Measurements from ENCODE around the gene MEIOSIN. TPM values are rescaled to one million over a fixed set of nuclear protein-coding genes. Genes with fewer than 3 reads are reported as not detected.
"Not testable (repeated sequence)": the region's sequence is repeated elsewhere in the genome, so short reads cannot be mapped to it uniquely, and the experiment has no call there.

Gene MEIOSIN
- total RNA-seq, 2 experiments from 2014 or later: not detected

DNA sequence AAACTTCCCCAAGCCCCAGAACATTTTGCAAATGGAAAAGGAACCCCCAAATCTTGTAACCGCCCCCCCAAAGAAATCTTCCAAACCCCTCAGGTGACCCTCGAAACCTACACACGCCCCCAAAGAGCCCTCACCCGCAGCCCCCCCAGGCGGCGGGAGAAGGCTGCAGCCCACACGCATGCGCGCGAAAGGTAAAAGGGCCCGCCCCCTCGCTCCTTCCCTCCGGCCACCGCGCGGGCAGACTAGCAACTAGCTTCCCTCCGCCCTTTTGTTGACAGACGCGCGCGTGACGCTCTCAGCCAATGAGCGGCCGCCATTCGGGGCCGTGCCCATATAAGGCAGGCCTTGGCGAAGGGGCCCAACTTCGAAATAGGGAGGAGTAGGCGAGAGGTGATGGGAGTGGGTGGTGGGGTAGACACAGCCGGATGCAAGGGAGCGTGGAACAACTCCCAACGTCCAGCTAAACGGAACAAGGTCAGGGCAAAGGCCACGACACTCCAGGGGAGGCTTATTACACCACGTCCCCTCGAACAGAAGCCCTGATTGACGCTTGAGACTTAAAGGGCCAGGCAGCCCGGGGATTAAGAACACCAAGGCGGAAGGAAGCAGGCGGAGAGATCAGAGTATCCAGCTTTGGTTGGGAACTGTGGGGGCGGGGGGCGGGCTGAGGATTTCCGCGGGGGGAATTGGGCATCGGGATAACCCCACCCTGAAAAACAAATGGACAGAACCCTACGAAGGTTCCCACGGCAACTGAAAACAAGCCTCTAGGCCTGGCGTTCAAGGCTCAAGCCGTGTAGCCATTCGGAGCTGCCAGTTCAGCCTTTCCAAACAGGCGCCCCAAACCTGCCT is 15.9 kb upstream of the MEIOSIN start:
- Histone ChIP-seq H3K9me2 (ENCODE audit: insufficient read depth, low read length) (no peaks in the 10 kb centered on the region), H3K36me3 (ENCODE audit: insufficient read depth, low read length) (peaks cover 21% of the 10 kb centered on the region), H3K27ac (ENCODE audit: low read depth, low read length, poor library complexity, severe bottlenecking) (peak overlapping the region; percentile 71), H3K79me2 (ENCODE audit: insufficient read depth, low read depth, low read length) (peaks cover 33% of the 10 kb centered on the region), H4K20me1 (ENCODE audit: insufficient read depth, low read length) (no peaks in the 10 kb centered on the region), H2AFZ (ENCODE audit: low read length) (peak overlapping the region; percentile 47; the same call in 1 of the 2 replicates), H3K4me3 (ENCODE audit: low read depth, low read length, poor library complexity, severe bottlenecking) (peak overlapping the region; percentile 87), H3K4me1 (ENCODE audit: insufficient read depth, low read length, poor library complexity, severe bottlenecking) (peaks cover 29% of the 10 kb centered on the region), H3K9me3 (ENCODE audit: low read length) (no peaks in the 10 kb centered on the region), H3K4me2 (ENCODE audit: low read length) (peak overlapping the region; percentile 91)
- peak; percentile 99 for DNase-seq (ENCODE audit: low spot score)
- intact Hi-C loops (cut with micrococcal nuclease; ENCODE audit: unreplicated experiment): no loop called here
- ChIA-PET CTCF (ENCODE audit: unreplicated experiment) (no interaction called here), POLR2A (interaction anchor here (0.6 to 3.4 kb wide), 11 partner anchors 9 to 317 kb away, joined by 3 to 13 read pairs (median 4); partner anchors contain the start of genes FBXO46, MEIOSIN, QPCTL and SIX5)
- BruUV-seq (replicated peaks): no TSS peak
- no peak for TF ChIP-seq EZH2phosphoT487 (IDR thresholded peaks at IDR 0.05; ENCODE audit: borderline replicate concordance, low read depth, low read length)
- TF ChIP-seq, protein P1, sequence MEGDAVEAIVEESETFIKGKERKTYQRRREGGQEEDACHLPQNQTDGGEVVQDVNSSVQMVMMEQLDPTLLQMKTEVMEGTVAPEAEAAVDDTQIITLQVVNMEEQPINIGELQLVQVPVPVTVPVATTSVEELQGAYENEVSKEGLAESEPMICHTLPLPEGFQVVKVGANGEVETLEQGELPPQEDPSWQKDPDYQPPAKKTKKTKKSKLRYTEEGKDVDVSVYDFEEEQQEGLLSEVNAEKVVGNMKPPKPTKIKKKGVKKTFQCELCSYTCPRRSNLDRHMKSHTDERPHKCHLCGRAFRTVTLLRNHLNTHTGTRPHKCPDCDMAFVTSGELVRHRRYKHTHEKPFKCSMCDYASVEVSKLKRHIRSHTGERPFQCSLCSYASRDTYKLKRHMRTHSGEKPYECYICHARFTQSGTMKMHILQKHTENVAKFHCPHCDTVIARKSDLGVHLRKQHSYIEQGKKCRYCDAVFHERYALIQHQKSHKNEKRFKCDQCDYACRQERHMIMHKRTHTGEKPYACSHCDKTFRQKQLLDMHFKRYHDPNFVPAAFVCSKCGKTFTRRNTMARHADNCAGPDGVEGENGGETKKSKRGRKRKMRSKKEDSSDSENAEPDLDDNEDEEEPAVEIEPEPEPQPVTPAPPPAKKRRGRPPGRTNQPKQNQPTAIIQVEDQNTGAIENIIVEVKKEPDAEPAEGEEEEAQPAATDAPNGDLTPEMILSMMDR (conservative IDR thresholded peaks at IDR 0.05; ENCODE audit: low read length): peak; percentile 55

GRCh38 chr19:45717983-45718650 is 15.1 kb upstream of the MEIOSIN start:
- no peaks in the 10 kb centered on the region for H3K9me2 ChIP-seq (ENCODE audit: insufficient read depth, low read length)
- DNase-seq (ENCODE audit: low spot score): no peak
- H2AFZ ChIP-seq (ENCODE audit: low read length): peak overlapping the region; percentile 33; the same call in 1 of the 2 replicates
- no peaks in the 10 kb centered on the region for H3K9me3 ChIP-seq (ENCODE audit: low read length)
- TF ChIP-seq EZH2phosphoT487 (IDR thresholded peaks at IDR 0.05; ENCODE audit: borderline replicate concordance, low read depth, low read length): no peak
- TF ChIP-seq, protein P1 (conservative IDR thresholded peaks at IDR 0.05; ENCODE audit: low read length): no peak
- intact Hi-C loops (cut with micrococcal nuclease; ENCODE audit: unreplicated experiment): no loop called here
- no TSS peak for BruUV-seq (replicated peaks)
- no peaks in the 10 kb centered on the region for H4K20me1 ChIP-seq (ENCODE audit: insufficient read depth, low read length)
- H3K4me1 ChIP-seq (ENCODE audit: insufficient read depth, low read length, poor library complexity, severe bottlenecking): peaks cover 29% of the 10 kb centered on the region
- peaks cover 25% of the 10 kb centered on the region for H3K36me3 ChIP-seq (ENCODE audit: insufficient read depth, low read length)
- peak overlapping the region; percentile 87 for H3K4me3 ChIP-seq (ENCODE audit: low read depth, low read length, poor library complexity, severe bottlenecking)
- POLR2A ChIA-PET: interaction anchor here (0.9 to 3.4 kb wide), 3 partner anchors 12 to 51 kb away, joined by 3 to 13 read pairs (median 4); partner anchors contain the start of genes FBXO46 and SIX5
- H3K79me2 ChIP-seq (ENCODE audit: insufficient read depth, low read depth, low read length): peaks cover 33% of the 10 kb centered on the region
- H3K4me2 ChIP-seq (ENCODE audit: low read length): peak overlapping the region; percentile 91
- peak overlapping the region; percentile 71 for H3K27ac ChIP-seq (ENCODE audit: low read depth, low read length, poor library complexity, severe bottlenecking)
- CTCF ChIA-PET (ENCODE audit: unreplicated experiment): interaction anchor here (1.3 kb wide), 1 partner anchor 25 kb away, joined by 4 read pairs; the partner anchor contains the start of gene QPCTL

GRCh38 chr19:45720065-45720464 is 13.2 kb upstream of the MEIOSIN start:
- H3K4me1 ChIP-seq (ENCODE audit: insufficient read depth, low read length, poor library complexity, severe bottlenecking): peaks cover 25% of the 10 kb centered on the region
- peaks cover 30% of the 10 kb centered on the region for H3K79me2 ChIP-seq (ENCODE audit: insufficient read depth, low read depth, low read length)
- H3K9me3 ChIP-seq (ENCODE audit: low read length); intact Hi-C loops (cut with micrococcal nuclease; ENCODE audit: unreplicated experiment); H3K4me2 ChIP-seq (ENCODE audit: low read length); H3K4me3 ChIP-seq (ENCODE audit: low read depth, low read length, poor library complexity, severe bottlenecking); CTCF ChIA-PET (ENCODE audit: unreplicated experiment); H4K20me1 ChIP-seq (ENCODE audit: insufficient read depth, low read length); BruUV-seq (replicated peaks); H2AFZ ChIP-seq (ENCODE audit: low read length); H3K9me2 ChIP-seq (ENCODE audit: insufficient read depth, low read length); H3K27ac ChIP-seq (ENCODE audit: low read depth, low read length, poor library complexity, severe bottlenecking); DNase-seq (ENCODE audit: low spot score): not testable (repeated sequence)
- POLR2A ChIA-PET: interaction anchor here (0.6 to 0.7 kb wide), 3 partner anchors 13 to 253 kb away, joined by 3 to 5 read pairs (median 3); no protein-coding TSS in a partner anchor
- peaks cover 34% of the 10 kb centered on the region for H3K36me3 ChIP-seq (ENCODE audit: insufficient read depth, low read length)

GRCh38 chr19:45728683-45729082 is 4.6 kb upstream of the MEIOSIN start:
- H3K4me3 ChIP-seq (ENCODE audit: low read depth, low read length, poor library complexity, severe bottlenecking); H4K20me1 ChIP-seq (ENCODE audit: insufficient read depth, low read length); H2AFZ ChIP-seq (ENCODE audit: low read length); H3K9me3 ChIP-seq (ENCODE audit: low read length); H3K27ac ChIP-seq (ENCODE audit: low read depth, low read length, poor library complexity, severe bottlenecking); BruUV-seq (replicated peaks); H3K36me3 ChIP-seq (ENCODE audit: insufficient read depth, low read length); intact Hi-C loops (cut with micrococcal nuclease; ENCODE audit: unreplicated experiment); H3K4me2 ChIP-seq (ENCODE audit: low read length); CTCF ChIA-PET (ENCODE audit: unreplicated experiment); DNase-seq (ENCODE audit: low spot score); POLR2A ChIA-PET; H3K9me2 ChIP-seq (ENCODE audit: insufficient read depth, low read length): not testable (repeated sequence)
- Histone ChIP-seq H3K4me1 (ENCODE audit: insufficient read depth, low read length, poor library complexity, severe bottlenecking) (peaks cover 11% of the 10 kb centered on the region), H3K79me2 (ENCODE audit: insufficient read depth, low read depth, low read length) (peaks cover 33% of the 10 kb centered on the region; the same call in 1 of the 2 replicates)

Data from OCI-LY7 (cell line).